Thoracic aorta (tissue), 2 donors: ENCODE data around the gene DIPK2A. TPM values are rescaled to one million over a fixed set of nuclear protein-coding genes. Genes with fewer than 3 reads are reported as not detected.

ENCODE experiments used
- ATAC-seq: fragments of 150-250 bp; one replicate; pipeline ENCODE4 v1.8.0; 2017; ENCODE audit warnings: low read depth; ENCODE audit not compliant: insufficient number of reproducible peaks, low FRiP score
- DNase-seq: peaks from one replicate; pipeline ENCODE4 v3.0.0-alpha.2; 2020; ENCODE audit warnings: low spot score
- H3K27ac ChIP-seq, 2 donors: fragments of 200-600 bp; sonication (generic); 1 replicate in 1 of 2; 2 replicates in 1 of 2; pipeline ENCODE4 v1.5.1; 2016; ENCODE audit warnings: mild to moderate bottlenecking in 2 of 2, moderate library complexity in 2 of 2
- H3K27me3 ChIP-seq: fragments of 200-600 bp; sonication (generic); replicated peaks from 2 replicates; pipeline ENCODE4 v1.6.0; 2016; ENCODE audit warnings: mild to moderate bottlenecking; ENCODE audit not compliant: insufficient read depth
- H3K36me3 ChIP-seq: fragments of 200-600 bp; sonication (generic); one replicate; pipeline ENCODE4 v1.5.1; 2016
- H3K4me1 ChIP-seq, 2 donors: fragments of 200-600 bp; sonication (generic); 1 replicate in 1 of 2; 2 replicates in 1 of 2; pipeline versions ENCODE4 v1.5.1 to v1.6.0; 2016; ENCODE audit warnings: low read depth in 2 of 2, mild to moderate bottlenecking in 1 of 2; ENCODE audit not compliant: control insufficient read depth in 1 of 2
- H3K4me3 ChIP-seq: fragments of 200-600 bp; sonication (generic); 2 replicates; pipeline ENCODE4 v1.5.1; 2016; ENCODE audit warnings: mild to moderate bottlenecking
- H3K9me3 ChIP-seq: fragments of 200-600 bp; sonication (generic); 2 replicates; pipeline ENCODE4 v1.5.1; 2016
- total RNA-seq, 2 donors: library from RNA; depleted of rRNA; stranded (reverse); fragments of >200 nt; gene quantifications; one replicate each; pipeline versions ENCODE4 v1.1.0 to v1.2.3, GENCODE V29; 2016
- TF ChIP-seq, protein P1 (sequence below): fragments of 200-600 bp; sonication (generic); IDR thresholded peaks from one replicate; pipeline ENCODE4 v1.5.1; 2019; ENCODE audit warnings: antibody characterized with exemption

DIPK2A gene
- total RNA-seq, 2 donors from 2014 or later: 51.1 to 87.1 TPM

DNA sequence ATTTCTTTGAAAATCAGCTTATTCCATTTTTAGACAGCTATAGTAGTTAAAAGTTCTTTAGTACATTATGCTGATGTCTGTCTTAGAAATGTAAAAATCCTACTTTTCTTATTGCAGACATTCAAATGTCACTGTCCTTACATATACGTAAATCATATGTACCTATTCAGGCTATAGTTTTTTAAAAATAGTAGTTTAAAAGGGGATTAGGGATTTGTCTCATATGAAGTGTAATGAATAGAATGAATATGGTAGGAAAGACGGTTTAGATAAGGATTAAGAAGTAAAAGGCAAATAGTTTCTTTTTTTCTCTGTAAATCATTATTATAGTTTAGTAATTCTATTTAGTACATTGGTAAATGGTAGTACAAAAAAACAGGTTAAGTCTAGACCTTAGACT is 7.4 kb downstream of the DIPK2A start:
- TF ChIP-seq, protein P1, sequence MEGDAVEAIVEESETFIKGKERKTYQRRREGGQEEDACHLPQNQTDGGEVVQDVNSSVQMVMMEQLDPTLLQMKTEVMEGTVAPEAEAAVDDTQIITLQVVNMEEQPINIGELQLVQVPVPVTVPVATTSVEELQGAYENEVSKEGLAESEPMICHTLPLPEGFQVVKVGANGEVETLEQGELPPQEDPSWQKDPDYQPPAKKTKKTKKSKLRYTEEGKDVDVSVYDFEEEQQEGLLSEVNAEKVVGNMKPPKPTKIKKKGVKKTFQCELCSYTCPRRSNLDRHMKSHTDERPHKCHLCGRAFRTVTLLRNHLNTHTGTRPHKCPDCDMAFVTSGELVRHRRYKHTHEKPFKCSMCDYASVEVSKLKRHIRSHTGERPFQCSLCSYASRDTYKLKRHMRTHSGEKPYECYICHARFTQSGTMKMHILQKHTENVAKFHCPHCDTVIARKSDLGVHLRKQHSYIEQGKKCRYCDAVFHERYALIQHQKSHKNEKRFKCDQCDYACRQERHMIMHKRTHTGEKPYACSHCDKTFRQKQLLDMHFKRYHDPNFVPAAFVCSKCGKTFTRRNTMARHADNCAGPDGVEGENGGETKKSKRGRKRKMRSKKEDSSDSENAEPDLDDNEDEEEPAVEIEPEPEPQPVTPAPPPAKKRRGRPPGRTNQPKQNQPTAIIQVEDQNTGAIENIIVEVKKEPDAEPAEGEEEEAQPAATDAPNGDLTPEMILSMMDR: no peak
- H3K27me3 ChIP-seq: no peaks in the 10 kb centered on the region
- peaks cover 22 to 55% of the 10 kb centered on the region in 2 donors for H3K4me1 ChIP-seq
- peak overlapping the region; percentile 18 for H3K4me3 ChIP-seq
- no peak for DNase-seq
- no peaks in the 10 kb centered on the region for H3K9me3 ChIP-seq
- ATAC-seq: no peak
- peak overlapping the region; percentile 61 to 62 for H3K27ac ChIP-seq
- no peaks in the 10 kb centered on the region for H3K36me3 ChIP-seq

DNA sequence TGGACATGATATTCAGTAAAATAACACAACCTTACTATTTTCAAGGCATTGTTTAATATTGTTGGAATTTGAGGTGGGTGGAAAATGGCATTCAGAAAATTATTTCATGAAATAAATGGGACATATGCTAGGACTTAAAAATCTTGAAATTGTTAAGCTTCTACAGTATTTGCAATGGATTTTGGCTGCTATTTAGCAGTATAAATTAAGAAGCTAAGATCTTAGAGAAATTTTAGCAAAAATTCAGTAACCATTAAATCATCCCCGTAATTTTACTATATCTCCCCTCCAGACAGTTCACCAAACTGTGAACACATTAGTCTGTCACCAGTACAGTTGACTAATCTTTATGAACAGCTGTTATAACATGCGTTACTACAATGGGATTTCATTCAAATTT is 8.2 kb downstream of the DIPK2A start:
- Histone ChIP-seq H3K4me1 (peaks cover 26 to 57% of the 10 kb centered on the region in 2 donors), H3K9me3 (no peaks in the 10 kb centered on the region), H3K27me3 (no peaks in the 10 kb centered on the region), H3K36me3 (no peaks in the 10 kb centered on the region), H3K27ac (peak overlapping the region; percentile 55 to 62), H3K4me3 (peak overlapping the region; percentile 18)
- DNase-seq (no peak), ATAC-seq (no peak)
- TF ChIP-seq, protein P1: no peak

DNA sequence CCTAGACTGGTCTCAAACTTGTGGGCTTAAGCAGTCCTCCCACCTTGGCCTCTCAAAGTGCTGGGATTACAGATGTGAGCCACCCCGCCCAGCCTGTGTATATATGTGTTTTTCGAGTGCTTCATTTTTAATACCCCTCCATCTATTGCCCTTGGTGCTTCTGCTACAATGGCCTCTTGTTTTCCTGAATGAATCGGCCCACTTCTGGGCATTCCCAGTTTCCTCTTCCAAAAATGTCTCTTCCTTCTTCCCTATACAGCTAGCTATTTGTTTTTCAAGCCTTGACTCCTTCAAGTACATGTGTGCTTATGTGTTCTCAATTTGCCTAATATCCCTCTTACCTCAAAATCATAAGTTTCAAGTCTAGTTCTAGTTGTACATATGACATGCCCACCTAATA is 16.7 kb downstream of the DIPK2A start:
- ATAC-seq (no peak), DNase-seq (no peak)
- Histone ChIP-seq H3K4me3 (no peak overlapping the region), H3K4me1 (peaks cover 14 to 16% of the 10 kb centered on the region in 2 donors), H3K27me3 (no peaks in the 10 kb centered on the region), H3K27ac (no peak overlapping the region), H3K9me3 (no peaks in the 10 kb centered on the region), H3K36me3 (peaks cover 3% of the 10 kb centered on the region)
- TF ChIP-seq, protein P1: no peak

DNA sequence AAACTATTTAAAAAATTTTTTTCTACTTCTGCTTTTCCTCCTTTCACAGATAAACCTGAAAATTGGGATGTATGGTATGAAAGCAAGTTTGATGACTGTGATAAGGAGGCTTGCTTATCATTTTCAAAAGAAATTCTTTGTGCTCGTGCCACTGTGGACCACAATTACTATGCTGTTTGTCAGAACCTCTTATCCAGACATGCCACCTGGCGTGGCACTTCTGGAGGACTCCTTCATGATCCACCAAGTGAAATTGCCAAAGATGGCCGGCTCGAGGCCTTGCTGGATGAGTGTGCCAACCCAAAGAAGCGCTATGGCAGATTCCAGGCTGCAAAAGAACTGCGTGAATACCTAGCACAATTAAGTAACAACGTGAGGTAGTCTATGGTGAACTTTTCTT is 17.8 kb downstream of the DIPK2A start:
- DNase-seq: no peak
- Histone ChIP-seq H3K36me3 (peaks cover 3% of the 10 kb centered on the region), H3K4me3 (no peak overlapping the region), H3K4me1 (peaks cover 9 to 10% of the 10 kb centered on the region in 2 donors), H3K9me3 (no peaks in the 10 kb centered on the region), H3K27ac (no peak overlapping the region), H3K27me3 (no peaks in the 10 kb centered on the region)
- TF ChIP-seq, protein P1: no peak
- ATAC-seq: no peak

DNA sequence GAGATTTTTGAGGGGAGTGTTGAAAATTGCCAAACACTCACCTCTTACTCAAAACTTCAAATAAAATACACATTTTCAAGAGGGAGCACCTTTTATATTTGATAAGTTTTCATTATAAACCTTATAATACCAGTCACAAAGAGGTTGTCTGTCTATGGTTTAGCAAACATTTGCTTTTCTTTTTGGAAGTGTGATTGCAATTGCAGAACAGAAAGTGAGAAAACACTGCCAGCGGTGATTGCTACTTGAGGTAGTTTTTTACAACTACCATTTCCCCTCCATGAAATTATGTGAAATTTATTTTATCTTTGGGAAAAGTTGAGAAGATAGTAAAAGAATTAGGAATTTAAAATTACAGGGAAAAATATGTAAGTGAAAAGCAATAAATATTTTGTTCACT is 20.1 kb downstream of the DIPK2A start:
- Histone ChIP-seq H3K4me1 (peaks cover 0 to 4% of the 10 kb centered on the region in 2 donors), H3K9me3 (no peaks in the 10 kb centered on the region), H3K4me3 (no peak overlapping the region), H3K27ac (no peak overlapping the region), H3K27me3 (no peaks in the 10 kb centered on the region), H3K36me3 (peaks cover 3% of the 10 kb centered on the region)
- DNase-seq: no peak
- TF ChIP-seq, protein P1: no peak
- ATAC-seq: no peak
